Parietal lobe (tissue), 1 donor: Measurements from ENCODE around the gene KRT75. TPM values are rescaled to one million over a fixed set of nuclear protein-coding genes. Genes with fewer than 3 reads are reported as not detected.

Experiments
- total RNA-seq: library from RNA; depleted of rRNA; stranded (reverse); fragments of >200 nt; gene quantifications from one replicate; pipeline ENCODE4 v1.2.3, GENCODE V29; 2014

KRT75 gene
- total RNA-seq: not detected

GRCh38 chr12:52434081-52434733 is at the start of gene KRT75:
Gene KRT75, minus strand, starts transcription at chr12:52434371. Its CDS starts 67 bp downstream, at chr12:52434304.

GRCh38 chr12:52473768-52474167 is 39.6 kb upstream of the KRT75 start, which contains the start of gene KRT6C:
Gene KRT6C, minus strand, starts transcription at chr12:52473805. Its CDS starts 68 bp downstream, at chr12:52473737.

GRCh38 chr12:52452101-52452500 is 17.9 kb upstream of the KRT75 start, which contains the start of gene KRT6B:
Gene KRT6B, minus strand, starts transcription at chr12:52452146. Its CDS starts 68 bp downstream, at chr12:52452078.

GRCh38 chr12:52405922-52406385 is 28.2 kb downstream of the KRT75 start, which contains the start of gene KRT82:
Gene KRT82, minus strand, starts transcription at chr12:52406335. Its CDS starts 58 bp downstream, at chr12:52406277.

GRCh38 chr12:52385226-52385702 is 48.9 kb downstream of the KRT75 start, which contains the start of gene KRT84:
Gene KRT84, minus strand, starts transcription at chr12:52385652. Its CDS starts 67 bp downstream, at chr12:52385585.

Other genes starting within 250 kb of the KRT75 start
- not detected for gene KRT80, start 242.4 kb downstream of the KRT75 start, total RNA-seq
- gene KRT7, start 201.1 kb downstream of the KRT75 start, total RNA-seq: not detected
- not detected for gene KRT86, start 159.7 kb downstream of the KRT75 start, total RNA-seq
- not detected for gene KRT81, start 142.8 kb downstream of the KRT75 start, total RNA-seq
- not detected for gene KRT83, start 113.0 kb downstream of the KRT75 start, total RNA-seq
- not detected for gene KRT85, start 66.9 kb downstream of the KRT75 start, total RNA-seq
- gene KRT84, start 48.7 kb downstream of the KRT75 start, total RNA-seq: not detected
- not detected for gene KRT82, start 28.0 kb downstream of the KRT75 start, total RNA-seq
- not detected for gene KRT6B, start 17.8 kb upstream of the KRT75 start, total RNA-seq
- gene KRT6C, start 39.4 kb upstream of the KRT75 start, total RNA-seq: not detected
- gene KRT6A, start 58.9 kb upstream of the KRT75 start, total RNA-seq: not detected
- not detected for gene KRT5, start 86.0 kb upstream of the KRT75 start, total RNA-seq
- gene KRT71, start 118.8 kb upstream of the KRT75 start, total RNA-seq: not detected
- gene KRT74, start 139.5 kb upstream of the KRT75 start, total RNA-seq: not detected
- gene KRT72, start 167.1 kb upstream of the KRT75 start, total RNA-seq: not detected
- not detected for gene KRT73, start 184.2 kb upstream of the KRT75 start, total RNA-seq
- gene KRT2, start 217.8 kb upstream of the KRT75 start, total RNA-seq: not detected
- 0.31 TPM for gene KRT1, start 246.0 kb upstream of the KRT75 start, total RNA-seq